OCI-LY1 (cell line): ENCODE measurements around the gene UBE2K.
"Not testable (repeated sequence)": the region's sequence is repeated elsewhere in the genome, so short reads cannot be mapped to it uniquely, and the experiment has no call there.

Experiments used
- H2AFZ ChIP-seq: fragments of 200-600 bp; sonication (generic), shearing (Covaris generic); 2 replicates; pipeline ENCODE4 v1.6.0; 2014; ENCODE audit warnings: antibody characterized with exemption, mild to moderate bottlenecking, low read length
- H3F3A ChIP-seq: fragments of 200-600 bp; sonication (generic), shearing (Covaris generic); 2 replicates; pipeline ENCODE4 v1.6.0; 2014; ENCODE audit warnings: mild to moderate bottlenecking, antibody characterized with exemption, low read length, moderate library complexity; ENCODE audit not compliant: insufficient read depth
- H3K27ac ChIP-seq: fragments of 200-600 bp; sonication (generic); 2 replicates; pipeline ENCODE4 v1.5.1; 2014; ENCODE audit warnings: low read length, mixed run types, mild to moderate bottlenecking, low read depth; ENCODE audit not compliant: poor library complexity, severe bottlenecking
- H3K27me3 ChIP-seq: fragments of 200-600 bp; sonication (generic); 2 replicates; pipeline ENCODE4 v1.6.0; 2014; ENCODE audit warnings: antibody characterized with exemption, mild to moderate bottlenecking, low read length, moderate library complexity; ENCODE audit not compliant: insufficient read depth
- H3K36me3 ChIP-seq: fragments of 200-600 bp; sonication (generic); 2 replicates; pipeline ENCODE4 v1.6.1; 2014; ENCODE audit warnings: mild to moderate bottlenecking, antibody characterized with exemption, low read length, moderate library complexity, mixed read lengths; ENCODE audit not compliant: insufficient read depth
- H3K4me1 ChIP-seq: fragments of 200-600 bp; sonication (generic); 2 replicates; pipeline ENCODE4 v1.5.1; 2014; ENCODE audit warnings: mild to moderate bottlenecking, low read length, moderate library complexity; ENCODE audit not compliant: insufficient read depth, severe bottlenecking
- H3K4me2 ChIP-seq: fragments of 200-600 bp; sonication (generic), shearing (Covaris generic); 2 replicates; pipeline ENCODE4 v1.6.1; 2014; ENCODE audit warnings: low read length
- H3K4me3 ChIP-seq: fragments of 200-600 bp; sonication (generic); 2 replicates; pipeline ENCODE4 v1.5.1; 2014; ENCODE audit warnings: low read length, low read depth, mild to moderate bottlenecking, mixed read lengths; ENCODE audit not compliant: poor library complexity, severe bottlenecking
- H3K79me2 ChIP-seq: fragments of 200-600 bp; shearing (Covaris generic); 2 replicates; pipeline ENCODE4 v1.6.1; 2016; ENCODE audit warnings: mixed run types, low read length, mixed read lengths; ENCODE audit not compliant: insufficient read depth
- H3K9ac ChIP-seq: fragments of 200-600 bp; sonication (generic), shearing (Covaris generic); 2 replicates; pipeline ENCODE4 v1.6.1; 2014; ENCODE audit warnings: mild to moderate bottlenecking, low read length, mixed read lengths
- H3K9me2 ChIP-seq: fragments of 200-600 bp; sonication (generic), shearing (Covaris generic); 2 replicates; pipeline ENCODE4 v1.6.1; 2014; ENCODE audit warnings: low read depth, mild to moderate bottlenecking, low read length, mixed read lengths
- H3K9me3 ChIP-seq: fragments of 200-600 bp; shearing (Covaris generic); 2 replicates; pipeline ENCODE4 v1.6.1; 2014; ENCODE audit warnings: low read length, mixed read lengths
- H4K20me1 ChIP-seq: fragments of 200-600 bp; sonication (generic), shearing (Covaris generic); 2 replicates; pipeline ENCODE4 v1.6.0; 2016; ENCODE audit warnings: mild to moderate bottlenecking, low read length; ENCODE audit not compliant: insufficient read depth
- CTCF ChIP-seq: fragments of 200-600 bp; sonication (generic), shearing (Covaris generic); IDR thresholded peaks from 2 replicates; pipeline ENCODE4 v1.5.1; 2017; ENCODE audit warnings: mild to moderate bottlenecking, antibody characterized with exemption, low read length, moderate library complexity, mixed read lengths
- EZH2 ChIP-seq: fragments of 200-600 bp; sonication (generic), shearing (Covaris generic); IDR thresholded peaks from 2 replicates; pipeline ENCODE4 v1.8.0; 2017; ENCODE audit warnings: borderline replicate concordance, mixed run types, mild to moderate bottlenecking, antibody characterized with exemption, low read length, moderate library complexity, mixed read lengths

UBE2K gene

GRCh38 chr4:39700554-39700953, 2.6 kb downstream of the UBE2K start:
- H3K36me3 ChIP-seq, result peaks cover 26% of the 10 kb centered on the region
- H4K20me1 ChIP-seq, result peaks cover 6% of the 10 kb centered on the region; the same call in 1 of the 2 replicates
- TF ChIP-seq CTCF (no peak), EZH2 (no peak)
- H3K4me3 ChIP-seq, result peak overlapping the region; percentile 88
- no peak overlapping the region for H2AFZ ChIP-seq
- peaks cover 5% of the 10 kb centered on the region; the same call in 1 of the 2 replicates for H3F3A ChIP-seq
- no peaks in the 10 kb centered on the region for H3K9me3 ChIP-seq
- no peaks in the 10 kb centered on the region for H3K9me2 ChIP-seq
- peaks cover 75% of the 10 kb centered on the region for H3K79me2 ChIP-seq
- no peak overlapping the region for H3K27ac ChIP-seq
- peaks cover 39% of the 10 kb centered on the region for H3K4me1 ChIP-seq
- H3K9ac ChIP-seq, result peak overlapping the region; percentile 95
- peak overlapping the region; percentile 82 for H3K4me2 ChIP-seq
- no peaks in the 10 kb centered on the region for H3K27me3 ChIP-seq

GRCh38 chr4:39702716-39703115, 4.8 kb downstream of the UBE2K start:
- H3K9me2 ChIP-seq, result no peaks in the 10 kb centered on the region
- no peaks in the 10 kb centered on the region for H3F3A ChIP-seq
- peaks cover 35% of the 10 kb centered on the region for H3K36me3 ChIP-seq
- no peaks in the 10 kb centered on the region for H3K9me3 ChIP-seq
- H3K4me1 ChIP-seq, result peaks cover 22% of the 10 kb centered on the region
- H2AFZ ChIP-seq, result no peak overlapping the region
- TF ChIP-seq EZH2, result no peak
- no peak for TF ChIP-seq CTCF
- no peak overlapping the region for H3K9ac ChIP-seq
- no peaks in the 10 kb centered on the region for H3K27me3 ChIP-seq
- peaks cover 90% of the 10 kb centered on the region for H3K79me2 ChIP-seq
- no peak overlapping the region for H3K27ac ChIP-seq
- no peak overlapping the region for H3K4me2 ChIP-seq
- no peak overlapping the region for H3K4me3 ChIP-seq
- H4K20me1 ChIP-seq, result peaks cover 6% of the 10 kb centered on the region; the same call in 1 of the 2 replicates

GRCh38 chr4:39704789-39705188, 6.9 kb downstream of the UBE2K start:
- not testable (repeated sequence) for H3K4me3 ChIP-seq, H3K9me2 ChIP-seq, H2AFZ ChIP-seq, H3K9ac ChIP-seq, H3F3A ChIP-seq, H3K4me2 ChIP-seq, H4K20me1 ChIP-seq, H3K27ac ChIP-seq, H3K9me3 ChIP-seq, H3K27me3 ChIP-seq
- Histone ChIP-seq H3K4me1 (peaks cover 11% of the 10 kb centered on the region), H3K36me3 (peaks cover 35% of the 10 kb centered on the region), H3K79me2 (peaks cover 92% of the 10 kb centered on the region)

- Histone ChIP-seq H3K4me2 (no peak overlapping the region), H3K9me3 (no peaks in the 10 kb centered on the region), H3K9ac (no peak overlapping the region), H2AFZ (no peak overlapping the region), H3K27ac (no peak overlapping the region), H3F3A (no peaks in the 10 kb centered on the region), H3K36me3 (peaks cover 35% of the 10 kb centered on the region), H3K9me2 (no peaks in the 10 kb centered on the region), H3K79me2 (peaks cover 92% of the 10 kb centered on the region), H4K20me1 (no peaks in the 10 kb centered on the region), H3K27me3 (no peaks in the 10 kb centered on the region), H3K4me3 (no peak overlapping the region), H3K4me1 (no peaks in the 10 kb centered on the region)
- no peak for TF ChIP-seq EZH2
Observed at GRCh38 chr4:39706334-39706733, 8.4 kb downstream of the UBE2K start.
